H1 (cell line): ENCODE results near the gene APOC4. TPM values are rescaled to one million over a fixed set of nuclear protein-coding genes. Genes with fewer than 3 reads are reported as not detected.

ENCODE experiments used
- JUND ChIP-seq: IDR thresholded peaks from 2 replicates; pipeline ENCODE4 v1.6.1; 2011; ENCODE audit warnings: mild to moderate bottlenecking, improper control_type of control experiment, low read length
- POLR2A ChIP-seq, 2 experiments: IDR thresholded peaks; 1 replicate in 1 of 2; 2 replicates in 1 of 2; pipeline ENCODE4 v1.6.1; 2011; ENCODE audit warnings: low read depth in 2 of 2, low read length in 2 of 2, mild to moderate bottlenecking in 2 of 2; ENCODE audit errors: control extremely low read depth in 1 of 2
- POLR2AphosphoS5 ChIP-seq: IDR thresholded peaks from 2 replicates; pipeline ENCODE4 v1.6.1; 2011; ENCODE audit warnings: low read depth, low read length
- TBP ChIP-seq: IDR thresholded peaks from 2 replicates; pipeline ENCODE4 v1.6.1; 2011; ENCODE audit warnings: low read depth, low read length, improper control_type of control experiment
- USF2 ChIP-seq: IDR thresholded peaks from 2 replicates; pipeline ENCODE4 v1.6.1; 2011; ENCODE audit warnings: low read length, improper control_type of control experiment
- polyA plus RNA-seq, 7 experiments: library from polyadenylated mRNA; depleted of rRNA in 3 of 7; stranded (reverse) in 5 of 7; unstranded in 2 of 7; fragments of >200 nt in 5 of 7; fragments of 200-250 nt in 2 of 7; gene quantifications; 1 replicate in 5 of 7; 2 replicates in 1 of 7; 4 replicates in 1 of 7; pipeline versions ENCODE4 v1.2.1 to v1.2.3, GENCODE V29; 2011 to 2013; ENCODE audit warnings: missing spikeins in 2 of 7, mixed read lengths in 2 of 7
- total RNA-seq: library from RNA; stranded (reverse); fragmentation: NEBNext Ultra II Directional; extraction: Animal tissue kit (Norgen Biotek cat#: 25700); gene quantifications from 2 replicates; pipeline ENCODE4 v1.2.1, GENCODE V29; 2021
- TF ChIP-seq, protein P1 (sequence below): IDR thresholded peaks from 2 replicates; pipeline ENCODE4 v1.6.1; 2012; ENCODE audit warnings: inconsistent platforms

The APOC4 gene
- total and polyA plus RNA-seq, 2 of the 8 experiments (the other 6 are each of a cell fraction or from before 2014, with no cell fraction given), result not detected

- 0 out of 2 replicates have a peak, but pooled peaks have one; percentile 39 for TF ChIP-seq JUND
- TF ChIP-seq, protein P1, sequence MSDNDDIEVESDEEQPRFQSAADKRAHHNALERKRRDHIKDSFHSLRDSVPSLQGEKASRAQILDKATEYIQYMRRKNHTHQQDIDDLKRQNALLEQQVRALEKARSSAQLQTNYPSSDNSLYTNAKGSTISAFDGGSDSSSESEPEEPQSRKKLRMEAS, result peak; percentile 42
- peak; percentile 37; the same call in 1 of the 2 replicates for TF ChIP-seq POLR2AphosphoS5
- no peak for TF ChIP-seq TBP
- TF ChIP-seq POLR2A (IDR thresholded peaks at IDR 0.05; ENCODE audit: control extremely low read depth in 1 of 2, low read depth in 2 of 2, low read length in 2 of 2), result peak in 1 of 2 experiments; percentile 79; a peak in 2 of 3 replicates
- TF ChIP-seq USF2, result 0 out of 2 replicates have a peak, but pooled peaks have one; percentile 13
Measured at GRCh38 chr19:44903602-44904425, 38.2 kb upstream of the APOC4 start (continued).
